Subcutaneous adipose tissue (tissue), 4 donors: ENCODE data around the gene CTRB2. TPM values are rescaled to one million over a fixed set of nuclear protein-coding genes. Genes with fewer than 3 reads are reported as not detected.

Experiments used
- CTCF ChIP-seq: fragments of 450-650 bp; IDR thresholded peaks from one replicate; pipeline ENCODE4 v1.5.1; 2016; ENCODE audit warnings: low read depth, mild to moderate bottlenecking, control low read depth, antibody characterized with exemption, moderate library complexity
- total RNA-seq, 4 donors: library from RNA; depleted of rRNA; stranded (reverse); fragments of >200 nt; gene quantifications; one replicate each; pipeline ENCODE4 v1.1.0, GENCODE V29; 2016

CTRB2 gene
- total RNA-seq, 4 donors from 2014 or later, result not detected

GRCh38 chr16:75188832-75189477 is 18.0 kb downstream of the CTRB2 start:
- no peak for TF ChIP-seq CTCF

GRCh38 chr16:75181630-75182029 is 25.3 kb downstream of the CTRB2 start:
- TF ChIP-seq CTCF, result no peak

DNA sequence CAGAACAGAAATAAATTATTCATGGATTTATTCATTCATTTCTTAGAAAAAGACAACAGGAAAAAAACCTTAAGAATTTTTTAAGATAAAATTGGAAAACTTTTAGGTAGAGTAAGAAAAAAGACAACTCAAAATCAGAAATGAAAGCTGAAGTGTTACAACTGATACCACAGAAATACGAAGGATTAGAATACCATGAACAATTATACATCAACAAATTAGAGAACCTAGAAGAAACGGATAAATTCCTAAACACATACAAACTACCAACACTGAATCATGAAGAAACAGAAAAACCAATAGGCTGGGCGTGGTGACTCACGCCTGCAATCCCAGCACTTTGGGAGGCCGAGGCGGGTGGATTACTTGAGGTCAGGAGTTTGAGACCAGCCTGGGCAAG is 27.8 kb downstream of the CTRB2 start:
- no peak for TF ChIP-seq CTCF

DNA sequence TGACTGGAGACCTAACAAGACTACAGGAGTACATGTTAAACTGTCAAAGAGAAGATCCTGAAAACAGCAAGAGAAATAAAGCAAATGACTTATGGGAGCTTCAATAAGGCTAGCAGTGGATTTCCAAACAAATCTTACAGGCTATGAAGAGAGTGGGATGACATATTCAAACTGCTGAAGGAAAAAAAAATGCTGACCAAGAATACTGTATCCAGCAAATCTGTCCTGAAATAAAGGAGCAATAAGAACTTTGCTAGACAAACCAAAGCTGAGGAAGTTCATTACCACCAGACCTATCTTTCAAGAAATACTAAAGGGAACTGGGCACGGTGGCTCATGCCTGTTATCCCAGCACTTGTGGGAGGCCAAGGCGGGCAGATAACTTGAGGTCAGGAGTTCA is 30.0 kb downstream of the CTRB2 start:
- no peak for TF ChIP-seq CTCF

DNA sequence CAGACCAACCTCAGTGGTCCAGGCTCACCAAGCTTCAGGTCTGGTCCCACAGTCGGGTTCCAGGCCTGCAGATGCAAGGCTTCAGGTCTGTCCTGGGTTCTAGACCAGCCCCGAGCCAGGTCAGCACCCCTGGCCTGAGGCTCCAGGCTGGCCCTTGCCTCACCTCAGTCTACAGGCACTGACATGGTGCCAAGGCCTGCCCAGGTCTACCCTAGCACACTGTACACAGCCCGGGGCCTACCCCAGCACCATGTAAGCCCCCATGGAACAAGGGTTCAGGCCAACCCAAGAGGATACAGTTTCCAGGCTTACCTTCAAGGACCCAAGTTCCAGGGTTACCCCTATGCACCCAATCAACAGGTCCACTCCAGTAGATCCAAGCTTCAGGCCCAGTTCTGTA is 31.9 kb downstream of the CTRB2 start:
- TF ChIP-seq CTCF, result no peak

DNA sequence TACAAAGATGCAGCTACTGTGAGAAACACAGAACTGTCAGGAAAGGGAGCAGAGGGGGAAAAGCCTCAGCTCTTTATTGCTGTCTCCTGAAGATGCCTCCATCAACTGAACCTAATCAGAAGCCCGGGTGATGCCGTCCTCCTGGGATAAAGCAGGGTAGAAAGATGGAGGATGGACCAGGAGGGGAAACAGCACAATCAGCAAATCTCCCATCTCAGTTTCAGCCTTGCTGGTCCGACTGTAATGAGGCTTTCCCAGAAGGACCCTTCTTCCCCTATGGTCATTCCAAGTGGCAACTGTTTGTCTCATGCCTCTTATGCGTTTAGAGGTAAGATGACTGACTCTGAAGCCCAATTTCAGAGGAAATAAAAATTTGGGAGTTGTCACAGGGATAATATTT is 34.4 kb downstream of the CTRB2 start:
- TF ChIP-seq CTCF, result no peak

- no peak for TF ChIP-seq CTCF
Observed at GRCh38 chr16:75169899-75170405, 37.0 kb downstream of the CTRB2 start.
